Left lung (tissue), 10 donors: Measurements from ENCODE around the gene MYO1G. TPM values are rescaled to one million over a fixed set of nuclear protein-coding genes. Genes with fewer than 3 reads are reported as not detected.

Experiments
- ATAC-seq: fragments of 200-7000 bp; cut with Tn5 transposase; one replicate; pipeline ENCODE4 v1.9.1; 2020; ENCODE audit warnings: moderate library complexity
- DNase-seq, 4 donors: peaks; one replicate each; pipeline ENCODE4 v3.0.0-alpha.2; 2013 to 2020
- H3K27ac ChIP-seq, 2 donors: fragments of 200-600 bp; sonication (generic) in 1 of 2; one replicate each; pipeline versions ENCODE4 v1.5.0 to v1.8.0; 2020 to 2021
- H3K27me3 ChIP-seq, 2 donors: fragments of 200-600 bp; sonication (generic) in 1 of 2; one replicate each; pipeline versions ENCODE4 v1.5.0 to v1.8.0; 2020 to 2021
- H3K36me3 ChIP-seq, 2 donors: fragments of 200-600 bp; sonication (generic) in 1 of 2; one replicate each; pipeline versions ENCODE4 v1.5.0 to v1.8.0; 2020 to 2021
- H3K4me1 ChIP-seq, 2 donors: fragments of 200-600 bp; one replicate each; pipeline ENCODE4 v1.8.0; 2021
- H3K4me3 ChIP-seq, 2 donors: fragments of 200-600 bp; sonication (generic) in 1 of 2; one replicate each; pipeline versions ENCODE4 v1.5.0 to v1.8.0; 2020 to 2021; ENCODE audit warnings: mild to moderate bottlenecking in 1 of 2
- H3K9me3 ChIP-seq, 2 donors: fragments of 200-600 bp; sonication (generic) in 1 of 2; one replicate each; pipeline versions ENCODE4 v1.5.0 to v1.8.0; 2020 to 2021
- intact Hi-C, 2 donors: fragments of 100-400 bp; cut with DNase I; formaldehyde crosslinking; loops; one replicate each; pipeline versions ENCODE4 v1.11.2 to v1.14.2; 2022
- polyA plus RNA-seq, 6 donors: library from polyadenylated mRNA; unstranded; fragments of 120-200 nt; gene quantifications; one replicate each; pipeline ENCODE4 v1.2.1, GENCODE V29; 2013; ENCODE audit not compliant: insufficient read length in 6 of 6
- total RNA-seq, 2 donors: library from RNA; stranded (reverse); fragmentation: NEBNext Ultra II Directional; extraction: Animal tissue kit (Norgen Biotek cat#: 25700); gene quantifications; one replicate each; pipeline ENCODE4 v1.2.1, GENCODE V29; 2021
- TF ChIP-seq, protein P1 (sequence below), 2 donors: fragments of 200-600 bp; sonication (generic) in 1 of 2; IDR thresholded peaks; one replicate each; pipeline versions ENCODE4 v1.5.0 to v1.8.0; 2021; ENCODE audit warnings: antibody characterized with exemption in 2 of 2
- donor health status: DM: no; HTN: yes; CAD: no.
- donor health status: DM: no; HTN: no; CAD: no.

MYO1G gene
- total and polyA plus RNA-seq, 8 donors, result 1.1 to 40.9 (median 1.6) TPM

DNA sequence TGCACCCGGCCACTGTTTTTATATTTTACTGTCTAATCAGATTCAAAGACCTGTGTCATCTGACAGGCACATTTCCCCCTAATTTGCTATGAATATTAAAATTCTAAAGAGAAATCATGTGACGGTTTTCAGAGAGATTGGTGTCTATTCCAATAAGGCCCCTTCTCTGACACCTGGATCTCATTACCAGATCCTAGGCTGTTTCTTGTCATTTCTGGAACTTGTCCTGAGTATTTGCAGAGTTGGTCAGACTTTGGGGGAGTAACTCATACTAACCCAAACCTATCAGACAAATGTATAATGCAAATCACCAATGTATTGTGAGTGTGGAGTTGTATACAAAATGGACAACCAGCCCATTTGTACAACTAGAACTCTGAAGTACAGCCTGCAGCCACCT, 29.5 kb downstream of the MYO1G start:
- intact Hi-C loops, result no loop called here
- Histone ChIP-seq H3K27me3 (no peaks in the 10 kb centered on the region), H3K9me3 (no peaks in the 10 kb centered on the region), H3K27ac (no peak overlapping the region), H3K4me3 (no peak overlapping the region), H3K4me1 (no peaks in the 10 kb centered on the region), H3K36me3 (no peaks in the 10 kb centered on the region)
- TF ChIP-seq, protein P1, sequence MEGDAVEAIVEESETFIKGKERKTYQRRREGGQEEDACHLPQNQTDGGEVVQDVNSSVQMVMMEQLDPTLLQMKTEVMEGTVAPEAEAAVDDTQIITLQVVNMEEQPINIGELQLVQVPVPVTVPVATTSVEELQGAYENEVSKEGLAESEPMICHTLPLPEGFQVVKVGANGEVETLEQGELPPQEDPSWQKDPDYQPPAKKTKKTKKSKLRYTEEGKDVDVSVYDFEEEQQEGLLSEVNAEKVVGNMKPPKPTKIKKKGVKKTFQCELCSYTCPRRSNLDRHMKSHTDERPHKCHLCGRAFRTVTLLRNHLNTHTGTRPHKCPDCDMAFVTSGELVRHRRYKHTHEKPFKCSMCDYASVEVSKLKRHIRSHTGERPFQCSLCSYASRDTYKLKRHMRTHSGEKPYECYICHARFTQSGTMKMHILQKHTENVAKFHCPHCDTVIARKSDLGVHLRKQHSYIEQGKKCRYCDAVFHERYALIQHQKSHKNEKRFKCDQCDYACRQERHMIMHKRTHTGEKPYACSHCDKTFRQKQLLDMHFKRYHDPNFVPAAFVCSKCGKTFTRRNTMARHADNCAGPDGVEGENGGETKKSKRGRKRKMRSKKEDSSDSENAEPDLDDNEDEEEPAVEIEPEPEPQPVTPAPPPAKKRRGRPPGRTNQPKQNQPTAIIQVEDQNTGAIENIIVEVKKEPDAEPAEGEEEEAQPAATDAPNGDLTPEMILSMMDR (IDR thresholded peaks at IDR 0.05), result no peak
- DNase-seq, result no peak
- no peak for ATAC-seq

DNA sequence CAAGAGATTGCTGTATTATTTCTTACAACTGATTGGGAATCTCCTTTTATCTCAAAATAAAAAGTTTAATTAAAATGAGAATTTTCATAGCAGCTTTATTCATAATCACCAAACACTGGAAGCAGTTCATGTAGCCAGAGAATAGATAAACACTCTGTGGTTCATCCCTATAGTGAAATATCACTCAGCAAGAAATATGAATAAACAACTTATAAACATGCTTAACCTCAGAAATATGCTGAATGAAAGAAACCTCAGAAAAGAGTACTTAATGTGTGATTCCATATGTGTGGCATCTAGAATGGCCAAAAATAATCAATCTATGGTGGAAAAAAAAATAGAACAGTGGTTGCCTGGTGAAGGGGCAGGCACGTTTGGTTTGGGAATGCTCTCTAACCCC, 33.3 kb downstream of the MYO1G start:
- no peak for ATAC-seq

DNA sequence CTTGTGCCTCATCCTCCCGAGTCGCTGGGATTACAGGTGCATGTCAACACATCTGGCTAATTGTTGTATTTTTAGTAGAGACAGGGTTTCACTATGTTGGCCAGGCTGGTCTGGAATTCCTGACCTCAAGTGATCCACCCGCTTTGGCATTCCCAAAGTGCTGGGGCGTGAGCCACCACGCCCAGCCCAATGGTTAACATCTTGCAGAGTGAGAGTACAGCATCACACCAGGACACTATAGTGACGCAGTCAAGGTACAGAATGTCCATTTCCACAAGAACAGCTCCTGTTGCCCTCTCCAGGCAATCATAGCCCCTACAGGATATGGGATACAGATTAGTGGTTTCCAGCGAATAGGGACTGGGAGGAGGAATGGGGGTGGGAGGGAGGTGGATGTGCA, 34.0 kb downstream of the MYO1G start:
- ATAC-seq (no peak), DNase-seq (no peak)
- H3K36me3 ChIP-seq, result no peaks in the 10 kb centered on the region
- H3K4me1 ChIP-seq, result no peaks in the 10 kb centered on the region
- H3K27me3 ChIP-seq, result no peaks in the 10 kb centered on the region
- H3K4me3 ChIP-seq, result no peak overlapping the region
- no peak overlapping the region for H3K27ac ChIP-seq
- H3K9me3 ChIP-seq, result no peaks in the 10 kb centered on the region
- intact Hi-C loops, result no loop called here
- TF ChIP-seq, protein P1 (IDR thresholded peaks at IDR 0.05), result no peak

More for the DNA sequence above, 33.3 kb downstream of the MYO1G start:
- Histone ChIP-seq H3K4me1 (no peaks in the 10 kb centered on the region), H3K27me3 (no peaks in the 10 kb centered on the region), H3K36me3 (no peaks in the 10 kb centered on the region), H3K9me3 (no peaks in the 10 kb centered on the region), H3K27ac (no peak overlapping the region), H3K4me3 (no peak overlapping the region)
- TF ChIP-seq, protein P1 (IDR thresholded peaks at IDR 0.05), result no peak
- intact Hi-C loops, result no loop called here
- no peak for DNase-seq

DNA sequence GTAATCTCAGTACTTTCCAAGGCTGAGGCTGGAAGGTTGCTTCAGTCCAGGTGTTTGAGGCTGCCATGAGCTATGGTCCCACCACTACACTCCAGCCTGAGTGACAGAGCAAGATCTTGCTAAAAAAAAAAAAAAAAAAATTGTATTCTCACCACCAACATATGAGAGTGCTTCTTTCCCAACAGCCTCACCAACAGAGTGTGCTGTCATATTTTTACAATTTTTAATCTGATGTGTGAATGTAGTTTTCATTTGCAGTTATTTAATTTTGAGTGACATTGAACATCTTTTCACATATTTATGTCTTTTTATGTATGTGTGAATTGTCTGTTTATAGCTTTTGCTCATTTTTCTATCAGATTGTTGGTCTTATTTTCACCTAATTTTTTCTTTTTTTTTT, 35.2 kb downstream of the MYO1G start:
- intact Hi-C loops, result no loop called here
- no peak overlapping the region for H3K27ac ChIP-seq
- no peaks in the 10 kb centered on the region for H3K9me3 ChIP-seq
- DNase-seq (no peak), ATAC-seq (no peak)
- H3K4me1 ChIP-seq, result no peaks in the 10 kb centered on the region
- H3K27me3 ChIP-seq, result no peaks in the 10 kb centered on the region
- no peaks in the 10 kb centered on the region for H3K36me3 ChIP-seq
- TF ChIP-seq, protein P1 (IDR thresholded peaks at IDR 0.05), result no peak
- no peak overlapping the region for H3K4me3 ChIP-seq

DNA sequence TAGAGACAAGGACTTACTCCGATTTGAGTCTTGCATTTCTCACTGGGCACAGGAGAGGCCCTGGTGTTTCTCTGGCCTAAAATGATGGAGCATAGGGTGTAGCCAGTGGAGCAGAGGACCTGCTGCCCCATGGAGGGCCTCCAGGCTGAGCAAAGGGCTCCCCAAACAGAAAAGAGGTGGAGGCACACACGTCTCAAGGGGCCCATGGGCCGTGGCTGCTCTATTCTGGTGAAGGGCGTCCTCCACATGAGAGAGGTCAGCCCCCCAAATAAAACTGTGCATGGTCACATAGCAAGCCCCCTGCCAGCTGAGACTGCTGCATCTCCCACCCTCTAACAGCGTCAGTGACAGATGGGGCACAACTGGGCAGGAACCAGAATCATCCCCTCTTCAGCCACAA, 41.4 kb downstream of the MYO1G start:
- ATAC-seq, result no peak

More for the DNA sequence above, 41.4 kb downstream of the MYO1G start:
- H3K27me3 ChIP-seq, result peaks cover 0 to 6% of the 10 kb centered on the region in 2 donors
- DNase-seq, result no peak
- H3K4me3 ChIP-seq, result no peak overlapping the region
- TF ChIP-seq, protein P1 (IDR thresholded peaks at IDR 0.05), result no peak
- no peaks in the 10 kb centered on the region for H3K4me1 ChIP-seq
- intact Hi-C loops, result no loop called here
- H3K9me3 ChIP-seq, result no peaks in the 10 kb centered on the region
- no peaks in the 10 kb centered on the region for H3K36me3 ChIP-seq
- no peak overlapping the region for H3K27ac ChIP-seq
